D721Med (cell line): Measurements from ENCODE around the gene KCNJ6.

Experiments
- DNase-seq: peaks from one replicate; pipeline ENCODE4 v3.0.0; 2011; ENCODE audit warnings: low spot score; ENCODE audit not compliant: insufficient read length
- FAIRE-seq: peaks from 2 replicates; lab custom pipeline; 2011; peaks lifted over from hg19 to GRCh38; lab: Jason Lieb, UNC
- CTCF ChIP-seq: IDR thresholded peaks from 2 replicates; pipeline ENCODE4 v1.5.1; 2012; ENCODE audit warnings: mild to moderate bottlenecking, control low read depth; ENCODE audit not compliant: insufficient read depth; ENCODE audit errors: missing control alignments

The KCNJ6 gene

DNA sequence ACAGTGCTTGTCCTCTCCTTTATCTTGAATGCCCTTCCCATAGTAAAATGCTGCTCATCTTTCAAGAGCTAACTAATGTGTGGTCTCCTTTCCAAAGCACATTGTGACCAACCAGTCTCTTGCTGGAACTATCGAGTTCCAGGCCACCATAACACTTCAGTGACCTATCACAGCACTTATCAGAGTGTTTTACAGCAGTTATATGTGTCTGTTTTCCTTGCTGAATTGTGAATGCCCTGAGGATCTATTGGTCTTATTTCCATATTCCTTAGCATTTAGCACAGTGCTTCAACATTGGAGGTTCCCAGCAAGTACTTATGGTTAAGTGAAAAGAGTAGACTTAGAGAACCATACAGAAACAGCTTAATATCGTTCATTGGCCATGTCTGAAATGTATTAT lies 285.4 kb downstream of the KCNJ6 start:
- DNase-seq (no peak), FAIRE-seq (no peak)
- no peak for TF ChIP-seq CTCF

DNA sequence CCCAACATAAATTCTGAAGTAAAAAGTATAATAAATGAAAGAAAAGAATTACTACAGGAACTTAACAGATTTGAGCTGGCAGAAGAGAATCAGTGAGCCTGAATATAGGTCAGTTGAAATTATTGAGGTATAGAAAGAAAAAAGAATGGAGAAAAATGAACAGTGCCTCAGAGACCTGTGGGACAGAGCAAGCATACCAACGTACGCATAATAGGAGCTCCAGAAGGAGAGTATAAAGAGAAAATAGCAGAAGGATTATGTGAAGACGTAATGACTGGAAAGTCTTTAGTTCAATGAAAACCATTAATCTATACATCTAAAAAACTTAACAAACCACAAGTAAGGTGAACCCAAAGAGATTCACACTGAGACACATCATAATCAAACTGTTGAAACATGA lies 287.9 kb downstream of the KCNJ6 start:
- no peak for TF ChIP-seq CTCF
- FAIRE-seq: no peak

DNA sequence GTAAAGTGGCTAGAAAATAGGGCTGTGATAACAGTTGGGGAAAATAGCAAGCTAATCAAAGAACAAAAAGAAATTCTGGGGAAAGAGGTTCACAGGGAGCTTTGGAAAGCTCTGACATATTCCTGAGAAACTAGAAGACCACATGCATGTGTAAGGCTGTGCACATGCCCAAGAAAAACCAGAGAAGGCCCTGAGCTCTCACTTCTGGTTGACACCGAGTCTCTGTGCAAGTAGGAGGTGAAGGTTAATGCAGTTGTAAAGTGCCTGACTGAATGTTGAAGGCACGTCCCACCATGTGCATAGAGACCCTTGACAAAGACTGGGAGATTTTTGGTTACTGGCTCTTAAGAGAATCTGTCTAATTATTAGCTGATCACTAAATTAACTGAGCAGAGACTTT lies 288.7 kb downstream of the KCNJ6 start:
- no peak for FAIRE-seq
- TF ChIP-seq CTCF: no peak
- no peak for DNase-seq

More for the DNA sequence above, 287.9 kb downstream of the KCNJ6 start:
- no peak for DNase-seq

- no peak for TF ChIP-seq CTCF
- FAIRE-seq (no peak), DNase-seq (no peak)
Measured at GRCh38 chr21:37627074-37627473, 289.2 kb downstream of the KCNJ6 start.

GRCh38 chr21:37626320-37626719 lies 289.9 kb downstream of the KCNJ6 start:
- no peak for TF ChIP-seq CTCF
- DNase-seq (no peak), FAIRE-seq (no peak)

GRCh38 chr21:37623689-37624088 lies 292.6 kb downstream of the KCNJ6 start:
- DNase-seq (no peak), FAIRE-seq (no peak)
- TF ChIP-seq CTCF: no peak

GRCh38 chr21:37623183-37623582 lies 293.1 kb downstream of the KCNJ6 start:
- TF ChIP-seq CTCF: no peak

More at GRCh38 chr21:37623183-37623582, 293.1 kb downstream of the KCNJ6 start:
- no peak for FAIRE-seq
- no peak for DNase-seq
